ENCODE results near the gene SPTAN1. TPM values are rescaled to one million over a fixed set of nuclear protein-coding genes. Genes with fewer than 3 reads are reported as not detected.
"Not testable (repeated sequence)": the region's sequence is repeated elsewhere in the genome, so short reads cannot be mapped to it uniquely, and the experiment has no call there.

The SPTAN1 gene
- total RNA-seq, 1 experiment from 2014 or later = 181 TPM

GRCh38 chr9:128656416-128657343 is 104.3 kb downstream of the SPTAN1 start, which contains the start of gene DYNC2I2:
DYNC2I2 (minus strand) TSS chr9:128656847; CDS start chr9:128656726, 121 bp downstream.
- Histone ChIP-seq H3K4me1 (replicated peaks) (peaks cover 5% of the 10 kb centered on the region), H3K27me3 (replicated peaks) (no peaks in the 10 kb centered on the region), H3K4me3 (peak within 1 kb of the TSS; percentile 83), H3K9me3 (replicated peaks) (no peaks in the 10 kb centered on the region), H3K36me3 (no peaks in the 10 kb centered on the region), H3K27ac (peak within 1 kb of the TSS; percentile 99)
- peak; percentile 95 to 96 for DNase-seq (ENCODE audit: low read depth in 1 of 2, low spot score in 2 of 2)

- Histone ChIP-seq H3K27ac (peak overlapping the region; percentile 99), H3K4me1 (replicated peaks) (peaks cover 5% of the 10 kb centered on the region), H3K36me3 (no peaks in the 10 kb centered on the region), H3K27me3 (replicated peaks) (no peaks in the 10 kb centered on the region), H3K4me3 (peak overlapping the region; percentile 83; the same call in 1 of the 2 replicates), H3K9me3 (replicated peaks) (no peaks in the 10 kb centered on the region)
- DNase-seq (ENCODE audit: low read depth in 1 of 2, low spot score in 2 of 2) = no peak
Observed at GRCh38 chr9:128657344-128657704, 104.9 kb downstream of the SPTAN1 start.

GRCh38 chr9:128657796-128658195 is 105.4 kb downstream of the SPTAN1 start:
- H3K9me3 ChIP-seq (replicated peaks) = no peaks in the 10 kb centered on the region
- no peaks in the 10 kb centered on the region for H3K27me3 ChIP-seq (replicated peaks)
- no peak overlapping the region for H3K4me3 ChIP-seq
- no peak for DNase-seq (ENCODE audit: low read depth in 1 of 2, low spot score in 2 of 2)
- no peak overlapping the region for H3K27ac ChIP-seq
- H3K4me1 ChIP-seq (replicated peaks) = peaks cover 5% of the 10 kb centered on the region
- H3K36me3 ChIP-seq = no peaks in the 10 kb centered on the region

- H3K27ac ChIP-seq; H3K4me1 ChIP-seq (replicated peaks); H3K4me3 ChIP-seq; H3K27me3 ChIP-seq (replicated peaks); H3K36me3 ChIP-seq; DNase-seq (ENCODE audit: low read depth in 1 of 2, low spot score in 2 of 2); H3K9me3 ChIP-seq (replicated peaks): not testable (repeated sequence)
Observed at GRCh38 chr9:128666481-128666941, 114.1 kb downstream of the SPTAN1 start.

GRCh38 chr9:128669786-128670185 is 117.4 kb downstream of the SPTAN1 start:
- no peaks in the 10 kb centered on the region for H3K9me3 ChIP-seq (replicated peaks)
- no peak for DNase-seq (ENCODE audit: low read depth in 1 of 2, low spot score in 2 of 2)
- H3K27ac ChIP-seq = no peak overlapping the region
- no peaks in the 10 kb centered on the region for H3K36me3 ChIP-seq
- no peak overlapping the region for H3K4me3 ChIP-seq
- no peaks in the 10 kb centered on the region for H3K27me3 ChIP-seq (replicated peaks)
- peaks cover 7% of the 10 kb centered on the region for H3K4me1 ChIP-seq (replicated peaks)

GRCh38 chr9:128675382-128675781 is 123.0 kb downstream of the SPTAN1 start:
- no peaks in the 10 kb centered on the region for H3K9me3 ChIP-seq (replicated peaks)
- DNase-seq (ENCODE audit: low read depth in 1 of 2, low spot score in 2 of 2) = no peak
- H3K27me3 ChIP-seq (replicated peaks) = no peaks in the 10 kb centered on the region
- no peaks in the 10 kb centered on the region for H3K36me3 ChIP-seq
- H3K4me1 ChIP-seq (replicated peaks) = no peaks in the 10 kb centered on the region
- H3K4me3 ChIP-seq = no peak overlapping the region
- H3K27ac ChIP-seq = no peak overlapping the region

- no peaks in the 10 kb centered on the region for H3K4me1 ChIP-seq (replicated peaks)
- H3K9me3 ChIP-seq (replicated peaks) = no peaks in the 10 kb centered on the region
- H3K27me3 ChIP-seq (replicated peaks) = no peaks in the 10 kb centered on the region
- no peak overlapping the region for H3K27ac ChIP-seq
- DNase-seq (ENCODE audit: low read depth in 1 of 2, low spot score in 2 of 2) = no peak
- no peak overlapping the region for H3K4me3 ChIP-seq
- no peaks in the 10 kb centered on the region for H3K36me3 ChIP-seq
Observed at GRCh38 chr9:128677794-128678193, 125.4 kb downstream of the SPTAN1 start.

Other genes with a start within 250 kb of the SPTAN1 start
- 8.4 and 18.3 TPM in 2 replicates for gene TRUB2, start 230.1 kb upstream of the SPTAN1 start, total RNA-seq (2014; rRNA removed; shearing (Covaris generic))
- gene COQ4, start 229.7 kb upstream of the SPTAN1 start, total RNA-seq (2014; rRNA removed; shearing (Covaris generic)) = 27.8 and 36.6 TPM in 2 replicates
- 23.3 and 26.4 TPM in 2 replicates for gene SLC27A4, start 212.1 kb upstream of the SPTAN1 start, total RNA-seq (2014; rRNA removed; shearing (Covaris generic))
- gene URM1, start 181.2 kb upstream of the SPTAN1 start, total RNA-seq (2014; rRNA removed; shearing (Covaris generic)) = 22.7 and 35.0 TPM in 2 replicates
- gene CERCAM, start 131.7 kb upstream of the SPTAN1 start, total RNA-seq (2014; rRNA removed; shearing (Covaris generic)) = 24.7 and 29.9 TPM in 2 replicates
- 48.0 and 56.9 TPM in 2 replicates for gene ODF2, start 96.6 kb upstream of the SPTAN1 start, total RNA-seq (2014; rRNA removed; shearing (Covaris generic))
- gene GLE1, start 47.9 kb upstream of the SPTAN1 start, total RNA-seq (2014; rRNA removed; shearing (Covaris generic)) = 31.3 and 49.3 TPM in 2 replicates
- gene DYNC2I2, start 104.3 kb downstream of the SPTAN1 start, total RNA-seq (2014; rRNA removed; shearing (Covaris generic)) = 79.8 and 85.3 TPM in 2 replicates
- 538 and 648 TPM in 2 replicates for gene SET, start 136.6 kb downstream of the SPTAN1 start, total RNA-seq (2014; rRNA removed; shearing (Covaris generic))
- gene PKN3, start 149.9 kb downstream of the SPTAN1 start, total RNA-seq (2014; rRNA removed; shearing (Covaris generic)) = 9.5 and 13.6 TPM in 2 replicates
- gene ZDHHC12, start 171.5 kb downstream of the SPTAN1 start, total RNA-seq (2014; rRNA removed; shearing (Covaris generic)) = 47.1 and 62.1 TPM in 2 replicates
- 10.5 and 13.2 TPM in 2 replicates for gene ZER1, start 219.3 kb downstream of the SPTAN1 start, total RNA-seq (2014; rRNA removed; shearing (Covaris generic))
- gene TBC1D13, start 234.7 kb downstream of the SPTAN1 start, total RNA-seq (2014; rRNA removed; shearing (Covaris generic)) = 5.9 and 20.6 TPM in 2 replicates